Measurements from ENCODE around the gene TNNT3.

DNA sequence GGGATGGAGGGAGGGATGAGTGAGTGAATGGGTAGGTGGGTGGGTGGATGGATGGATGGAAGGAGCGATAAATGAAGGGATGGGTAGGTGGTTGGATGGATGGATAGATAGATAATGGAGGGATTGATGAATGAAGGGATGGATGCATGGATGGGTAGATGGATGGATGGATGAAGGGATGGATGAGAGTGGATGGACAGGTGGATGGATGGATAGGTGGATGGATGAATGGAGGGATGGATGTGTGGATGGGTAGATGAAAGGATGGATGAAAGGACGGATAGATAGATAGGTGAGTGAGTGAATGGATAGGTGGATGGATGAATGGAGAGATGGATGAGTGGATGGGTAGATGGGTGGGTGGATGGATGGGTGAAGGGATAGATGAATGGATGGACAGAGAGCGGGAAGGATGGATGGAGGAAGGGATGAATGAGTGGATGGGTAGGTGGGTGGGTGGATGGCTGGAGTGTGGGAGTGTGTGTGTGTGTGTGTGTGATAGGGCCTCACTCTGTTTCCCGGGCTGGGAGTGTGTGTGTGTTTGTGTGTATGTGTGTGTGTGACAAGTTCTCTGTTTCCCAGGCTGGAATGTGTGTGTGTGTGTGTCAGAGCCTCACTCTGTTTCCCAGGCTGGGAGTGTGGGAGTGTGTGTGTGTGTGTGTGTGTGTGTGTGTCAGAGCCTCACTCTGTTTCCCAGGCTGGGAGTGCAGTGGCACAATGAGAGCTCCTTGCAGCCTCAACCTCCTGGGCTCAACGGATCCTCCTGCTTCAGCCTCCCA, 25.7 kb upstream of the TNNT3 start:
- TF ChIP-seq CTCF (IDR thresholded peaks at IDR 0.05; ENCODE audit: insufficient read depth, low read length, poor library complexity, severe bottlenecking) (no peak), EZH2phosphoT487 (conservative IDR thresholded peaks at IDR 0.05; ENCODE audit: low read length) (no peak)

Data from SU-DHL-6 (cell line).